ENCODE results near the gene FNDC3B. TPM values are rescaled to one million over a fixed set of nuclear protein-coding genes. Genes with fewer than 3 reads are reported as not detected.

Gene FNDC3B
- total RNA-seq, 1 donor from 2014 or later, result 79.2 TPM

DNA sequence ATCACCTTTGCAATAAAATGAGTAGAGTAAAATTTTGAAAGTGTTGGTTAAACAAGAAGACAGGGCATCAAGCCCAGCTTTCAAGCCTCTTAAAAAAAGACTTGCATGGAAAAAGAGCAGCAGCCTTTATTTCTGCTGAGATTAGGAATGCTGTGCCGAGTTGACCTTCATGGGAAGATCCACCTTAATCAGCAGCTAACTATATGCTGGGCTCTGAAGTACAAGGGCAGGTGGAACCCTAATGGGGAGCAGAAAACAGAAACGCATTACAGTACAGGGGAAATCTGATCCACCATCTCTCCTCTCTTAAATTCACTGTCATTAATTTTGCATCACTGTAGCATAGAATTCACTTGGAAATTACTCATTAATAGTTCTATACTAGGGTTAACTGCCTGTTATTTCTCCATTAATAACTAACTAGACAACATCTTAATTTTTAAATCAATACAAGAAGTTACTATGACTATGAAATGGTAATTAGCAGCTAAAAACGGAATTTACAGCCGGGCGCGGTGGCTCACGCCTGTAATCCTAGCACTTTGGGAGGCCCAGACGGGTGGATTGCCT, 275.3 kb downstream of the FNDC3B start:
- no peak for TF ChIP-seq CTCF (conservative IDR thresholded peaks at IDR 0.05)
- peaks cover 67% of the 10 kb centered on the region for H3K36me3 Mint-ChIP-seq
- H3K4me3 Mint-ChIP-seq, result no peak overlapping the region
- peak overlapping the region; percentile 88 for H3K27ac Mint-ChIP-seq
- no peaks in the 10 kb centered on the region for H3K27me3 Mint-ChIP-seq
- no peaks in the 10 kb centered on the region for H3K9me3 Mint-ChIP-seq
- peaks cover 20% of the 10 kb centered on the region for H3K4me1 Mint-ChIP-seq (ENCODE audit: unreplicated experiment)
- no peak for DNase-seq (ENCODE audit: extremely low spot score, unreplicated experiment)

GRCh38 chr3:172315401-172316091, 276.2 kb downstream of the FNDC3B start:
- H3K9me3 Mint-ChIP-seq, result no peaks in the 10 kb centered on the region
- H3K27ac Mint-ChIP-seq, result peak overlapping the region; percentile 88

GRCh38 chr3:172316758-172317157, 277.4 kb downstream of the FNDC3B start:
- Mint-ChIP-seq H3K9me3 (no peaks in the 10 kb centered on the region), H3K36me3 (peaks cover 58% of the 10 kb centered on the region), H3K27me3 (no peaks in the 10 kb centered on the region), H3K27ac (peak overlapping the region; percentile 18), H3K4me3 (no peak overlapping the region), H3K4me1 (ENCODE audit: unreplicated experiment) (peaks cover 20% of the 10 kb centered on the region)
- no peak for DNase-seq (ENCODE audit: extremely low spot score, unreplicated experiment)
- TF ChIP-seq CTCF (conservative IDR thresholded peaks at IDR 0.05), result no peak

More at GRCh38 chr3:172315401-172316091, 276.2 kb downstream of the FNDC3B start:
- no peaks in the 10 kb centered on the region for H3K27me3 Mint-ChIP-seq
- no peak for TF ChIP-seq CTCF (conservative IDR thresholded peaks at IDR 0.05)
- H3K36me3 Mint-ChIP-seq, result peaks cover 66% of the 10 kb centered on the region
- peaks cover 20% of the 10 kb centered on the region for H3K4me1 Mint-ChIP-seq (ENCODE audit: unreplicated experiment)
- DNase-seq (ENCODE audit: extremely low spot score, unreplicated experiment), result no peak
- no peak overlapping the region for H3K4me3 Mint-ChIP-seq

- Mint-ChIP-seq H3K36me3 (peaks cover 52% of the 10 kb centered on the region), H3K27ac (peak overlapping the region; percentile 43), H3K27me3 (no peaks in the 10 kb centered on the region), H3K9me3 (no peaks in the 10 kb centered on the region), H3K4me1 (ENCODE audit: unreplicated experiment) (peaks cover 20% of the 10 kb centered on the region), H3K4me3 (no peak overlapping the region)
- no peak for TF ChIP-seq CTCF (conservative IDR thresholded peaks at IDR 0.05)
- no peak for DNase-seq (ENCODE audit: extremely low spot score, unreplicated experiment)
These were observed 278.1 kb downstream of the FNDC3B start for GRCh38 chr3:172317481-172317880.

- no peak for TF ChIP-seq CTCF (conservative IDR thresholded peaks at IDR 0.05)
- H3K36me3 Mint-ChIP-seq, result peaks cover 54% of the 10 kb centered on the region
- H3K27ac Mint-ChIP-seq, result peak overlapping the region; percentile 20
- DNase-seq (ENCODE audit: extremely low spot score, unreplicated experiment), result no peak
- H3K9me3 Mint-ChIP-seq, result no peaks in the 10 kb centered on the region
- H3K4me3 Mint-ChIP-seq, result no peak overlapping the region
- H3K27me3 Mint-ChIP-seq, result no peaks in the 10 kb centered on the region
- H3K4me1 Mint-ChIP-seq (ENCODE audit: unreplicated experiment), result peaks cover 20% of the 10 kb centered on the region
These were observed 278.6 kb downstream of the FNDC3B start for GRCh38 chr3:172317984-172318383.

Measured in type B pancreatic cell (in vitro differentiated cells).